GM12891 (cell line): Measurements from ENCODE around the gene CCNQ.

Experiments
- PAX5 ChIP-seq: IDR thresholded peaks from 2 replicates; pipeline ENCODE4 v1.6.1; 2011; ENCODE audit warnings: low read length, moderate library complexity, mild to moderate bottlenecking; ENCODE audit not compliant: insufficient read depth, severe bottlenecking
- POLR2A ChIP-seq: IDR thresholded peaks from 2 replicates; pipeline ENCODE4 v1.6.1; 2011; ENCODE audit warnings: low read depth, low read length, control low read depth
- POLR2AphosphoS5 ChIP-seq: IDR thresholded peaks from 2 replicates; pipeline ENCODE4 v1.6.1; 2011; ENCODE audit warnings: low read depth, low read length, control low read depth
- POU2F2 ChIP-seq: IDR thresholded peaks from 2 replicates; pipeline ENCODE4 v1.6.1; 2011; ENCODE audit warnings: low read depth, mild to moderate bottlenecking, control low read depth, low read length, moderate library complexity
- SPI1 ChIP-seq: IDR thresholded peaks from 2 replicates; pipeline ENCODE4 v1.6.1; 2011; ENCODE audit warnings: low read depth, low read length, control low read depth
- TAF1 ChIP-seq: IDR thresholded peaks from 2 replicates; pipeline ENCODE4 v1.6.1; 2011; ENCODE audit warnings: low read depth, low read length, control low read depth

DNA sequence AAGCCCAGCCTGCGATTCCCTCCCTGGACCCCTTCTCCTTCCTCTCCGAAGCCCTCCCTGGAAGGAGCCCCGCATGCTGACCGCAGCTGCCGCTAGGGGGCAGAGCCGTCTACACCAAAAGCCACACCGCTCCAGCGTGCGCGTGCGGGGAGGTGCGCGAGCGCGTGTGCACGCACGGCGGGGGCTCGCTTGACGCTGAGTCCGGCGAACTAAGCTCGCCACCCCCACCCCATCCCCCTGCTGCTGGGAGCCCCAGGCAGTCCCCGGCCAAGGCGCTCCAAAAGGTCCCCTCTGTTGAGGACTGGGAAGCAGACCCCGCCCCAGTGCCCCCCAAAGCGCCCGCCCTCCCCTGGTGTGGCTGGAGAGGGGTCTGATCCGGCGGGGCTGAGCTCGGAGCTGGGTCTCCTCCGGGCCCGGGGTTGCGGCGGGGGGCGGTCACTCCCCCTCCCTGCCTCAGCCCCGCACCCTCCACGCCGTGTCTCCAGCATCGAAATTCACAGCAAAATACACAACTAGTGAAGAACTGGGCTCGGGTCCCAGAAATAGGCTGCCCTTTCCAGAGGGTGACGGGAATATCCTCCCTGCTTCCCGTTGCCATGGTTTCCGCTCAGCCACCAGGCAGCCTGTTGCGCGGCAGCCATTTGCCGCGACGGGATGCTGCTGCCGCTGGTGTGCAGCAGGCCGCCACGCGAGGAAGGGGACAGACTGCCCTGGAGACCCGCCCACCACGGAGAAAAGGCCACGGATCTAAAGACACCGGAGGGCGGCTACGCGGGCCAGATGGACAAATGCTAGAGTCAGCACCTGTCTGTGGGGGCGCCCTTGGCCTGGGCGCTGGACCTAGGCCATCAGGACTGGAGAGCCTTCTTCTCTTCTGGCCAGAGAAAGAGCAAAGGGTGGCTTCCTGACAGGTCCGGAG is 11.2 kb upstream of the CCNQ start:
- no peak for TF ChIP-seq POLR2AphosphoS5
- TF ChIP-seq POLR2A, result no peak
- TF ChIP-seq TAF1, result no peak
- TF ChIP-seq SPI1, result no peak
- no peak for TF ChIP-seq POU2F2
- TF ChIP-seq PAX5, result no peak
